NOMO-1 treated with dmso at 0.1 percent for 144 hours (cell line): ENCODE data around the gene CRISP3.
A peak's percentile ranks its signal among the peaks of the same experiment; 100 is the strongest.
"Not testable (repeated sequence)": the region's sequence is repeated elsewhere in the genome, so short reads cannot be mapped to it uniquely, and the experiment has no call there.

Experiments used
- DNase-seq: peaks from one replicate; lab custom pipeline; 2025; ENCODE audit not compliant: unreplicated experiment; lab: John Stamatoyannopoulos, UW

The CRISP3 gene

GRCh38 chr6:49744259-49744658 lies at the start of gene CRISP3:
Gene CRISP3 (minus strand): TSS chr6:49744388. CDS start chr6:49744367, 21 bp downstream.
- no peak for DNase-seq

GRCh38 chr6:49790341-49790740 lies 46.2 kb upstream of the CRISP3 start:
- DNase-seq: no peak

DNA sequence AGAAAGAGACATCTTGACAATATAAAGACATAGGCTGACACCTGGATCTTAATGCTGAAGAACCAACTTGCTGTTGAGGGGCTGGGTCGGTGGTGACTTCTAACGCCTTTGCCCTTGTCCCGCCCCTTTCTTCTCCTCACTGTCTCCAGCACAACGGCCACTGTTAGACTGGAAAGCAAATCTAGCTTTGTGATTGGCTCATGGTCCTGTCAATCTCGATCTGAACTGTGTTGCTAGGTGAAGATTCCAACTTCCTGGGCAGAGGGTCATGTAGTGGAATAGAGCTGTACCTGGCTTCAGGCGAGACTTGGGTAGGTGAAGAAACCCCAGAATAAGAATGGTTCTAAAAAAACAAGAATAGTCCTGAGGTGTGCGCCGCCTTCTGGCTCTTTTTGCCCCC lies 43.0 kb upstream of the CRISP3 start, which contains the start of gene PGK2:
TSS of gene PGK2 (minus strand) at position 110 of the 400 bp plus-strand sequence. CDS start at position 12, 98 bp downstream.
- no peak for DNase-seq

DNA sequence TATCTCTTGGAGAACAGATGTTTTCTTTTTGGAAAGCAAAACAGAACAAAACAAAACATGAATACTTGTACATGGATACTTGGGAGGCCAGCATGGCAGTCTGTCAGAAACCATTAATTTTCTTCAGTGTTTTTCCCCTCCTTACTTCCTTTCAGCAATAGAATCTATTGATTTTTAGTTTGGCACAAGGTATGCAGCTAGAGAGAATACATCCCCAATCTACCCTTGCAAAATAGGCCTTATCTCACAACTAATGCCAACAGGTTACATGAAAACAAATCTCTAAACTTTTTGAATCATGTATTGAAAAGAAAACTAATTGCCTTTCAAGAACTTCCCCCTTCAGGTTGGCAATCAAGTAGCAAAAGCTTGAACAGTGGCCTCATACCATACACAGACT lies 40.1 kb upstream of the CRISP3 start:
- no peak for DNase-seq

GRCh38 chr6:49782725-49783124 lies 38.5 kb upstream of the CRISP3 start:
- DNase-seq: no peak

GRCh38 chr6:49782293-49782692 lies 38.1 kb upstream of the CRISP3 start:
- DNase-seq: no peak

DNA sequence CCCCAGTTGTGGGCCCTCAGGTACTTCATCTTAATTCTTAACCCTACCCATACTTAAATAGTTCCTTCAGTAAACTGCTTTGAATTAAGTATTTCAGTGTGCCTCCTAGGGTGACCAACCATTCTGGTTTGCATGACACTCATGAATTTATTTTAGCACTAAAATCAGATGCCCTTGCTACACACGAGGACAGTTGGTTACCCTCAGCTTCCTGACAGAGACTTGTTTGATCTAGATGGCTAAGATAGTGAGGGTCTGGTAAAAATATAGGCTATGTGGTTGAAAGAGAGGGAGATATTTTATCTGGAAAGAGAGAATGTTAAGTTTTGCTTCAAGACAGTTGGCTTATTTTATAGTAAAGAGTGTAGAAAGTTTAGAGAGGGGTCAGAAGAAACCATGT lies 32.3 kb upstream of the CRISP3 start:
- no peak for DNase-seq

DNA sequence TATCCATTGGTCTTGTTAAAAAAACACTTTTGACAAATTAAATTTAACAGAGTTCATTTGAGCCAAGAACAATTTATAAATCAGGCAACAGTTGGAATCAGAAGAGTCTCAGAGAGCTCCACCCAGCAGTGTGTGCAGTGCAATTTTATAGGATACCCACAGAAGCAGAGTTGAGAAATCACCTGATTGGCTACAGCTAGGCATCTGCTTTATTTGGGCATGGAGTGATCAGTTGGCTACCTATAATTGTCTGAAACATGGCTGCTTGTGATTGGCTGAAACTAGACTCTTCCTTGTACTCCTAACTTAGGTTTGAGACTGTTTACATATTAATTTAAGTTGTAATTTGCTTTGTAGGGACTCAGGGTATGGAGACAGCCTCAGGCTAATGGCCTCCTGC lies 30.9 kb upstream of the CRISP3 start:
- DNase-seq: no peak

DNA sequence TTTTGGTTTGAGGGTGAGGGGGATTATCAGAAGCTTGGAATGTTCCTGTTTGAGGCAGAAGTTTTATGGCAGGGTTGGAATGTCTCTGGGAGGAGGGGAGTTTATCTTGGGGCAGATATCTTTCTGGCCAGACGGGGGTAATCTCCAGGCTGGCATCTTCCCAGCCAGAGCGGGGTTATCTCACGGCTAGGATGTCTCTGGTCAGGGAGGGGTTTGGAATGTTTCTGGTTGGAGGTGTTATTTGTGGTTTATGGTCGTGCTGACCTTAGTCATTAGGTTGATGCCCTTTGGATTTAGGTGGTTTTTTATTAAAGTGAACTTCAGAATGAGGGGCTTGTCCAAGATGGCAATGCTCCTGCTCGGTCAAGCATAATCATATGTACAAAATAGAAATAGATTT lies 28.1 kb upstream of the CRISP3 start:
- no peak for DNase-seq

- no peak for DNase-seq
Observed at GRCh38 chr6:49766762-49767161, 22.6 kb upstream of the CRISP3 start.

- DNase-seq: no peak
Observed at GRCh38 chr6:49764571-49765236, 20.5 kb upstream of the CRISP3 start.

GRCh38 chr6:49743429-49743828 lies 759 bp downstream of the CRISP3 start:
- DNase-seq: no peak

- DNase-seq: no peak
Observed at GRCh38 chr6:49739423-49739822, 4.8 kb downstream of the CRISP3 start.

DNA sequence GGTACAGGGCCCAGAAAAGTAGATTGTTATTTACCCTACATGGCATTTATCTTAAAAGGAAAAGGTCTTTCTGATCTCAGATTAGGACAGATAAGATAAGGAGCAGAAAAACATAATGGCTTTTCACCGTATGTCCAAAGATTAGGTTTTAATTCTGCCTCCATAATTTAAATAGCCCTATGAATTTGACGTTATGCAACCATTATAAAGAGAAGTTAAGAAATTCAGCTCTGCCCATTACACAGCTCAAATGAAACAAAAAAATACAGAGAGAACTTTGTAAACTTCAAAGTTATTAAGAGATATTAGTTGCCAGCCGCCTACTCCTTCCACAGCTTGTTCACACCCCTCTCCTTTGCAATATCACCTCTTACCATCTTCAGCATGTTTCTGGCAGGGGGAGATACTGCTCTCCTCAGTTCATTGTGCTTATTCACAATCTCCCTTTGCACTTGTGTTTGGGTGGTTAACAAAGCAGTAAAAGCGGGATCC lies 8.1 kb downstream of the CRISP3 start:
- no peak for DNase-seq

DNA sequence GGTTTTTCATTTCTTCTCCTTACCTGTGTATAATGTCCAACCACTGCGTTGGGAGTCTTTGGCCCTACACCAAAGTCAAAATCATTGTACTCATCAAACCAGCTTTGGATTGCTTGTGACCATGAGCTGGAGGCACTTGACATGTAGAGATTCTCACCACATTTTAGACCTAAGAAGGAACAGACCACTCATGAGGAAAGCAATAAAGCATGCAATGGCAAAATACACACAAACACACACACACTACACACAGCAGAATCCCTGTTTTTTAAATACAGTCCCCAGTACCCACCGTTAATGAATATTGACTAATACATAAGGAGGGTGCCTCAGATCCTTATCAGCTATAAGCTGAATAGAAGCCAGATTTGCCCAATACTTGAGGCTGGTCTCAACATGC lies 10.5 kb downstream of the CRISP3 start:
- no peak for DNase-seq

GRCh38 chr6:49732781-49733180 lies 11.4 kb downstream of the CRISP3 start:
- no peak for DNase-seq

DNA sequence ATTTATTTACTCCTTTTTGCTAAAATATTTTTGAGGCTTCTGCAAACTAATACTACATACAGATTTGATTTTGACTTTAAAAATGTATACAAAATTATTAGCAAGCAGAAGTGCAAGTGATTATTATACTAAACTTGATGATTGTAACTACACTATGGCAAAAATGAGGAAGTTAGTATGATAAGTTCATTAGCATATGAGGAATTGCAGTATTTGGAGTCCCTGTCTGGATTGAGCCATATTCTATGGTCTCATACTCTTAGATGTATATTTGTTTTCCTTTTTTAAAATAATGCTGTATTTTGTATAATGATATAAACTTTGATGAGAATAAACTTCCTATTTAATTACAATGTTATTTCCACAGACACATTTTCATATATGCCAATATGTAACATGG lies 13.9 kb downstream of the CRISP3 start:
- DNase-seq: peak; percentile 0

DNA sequence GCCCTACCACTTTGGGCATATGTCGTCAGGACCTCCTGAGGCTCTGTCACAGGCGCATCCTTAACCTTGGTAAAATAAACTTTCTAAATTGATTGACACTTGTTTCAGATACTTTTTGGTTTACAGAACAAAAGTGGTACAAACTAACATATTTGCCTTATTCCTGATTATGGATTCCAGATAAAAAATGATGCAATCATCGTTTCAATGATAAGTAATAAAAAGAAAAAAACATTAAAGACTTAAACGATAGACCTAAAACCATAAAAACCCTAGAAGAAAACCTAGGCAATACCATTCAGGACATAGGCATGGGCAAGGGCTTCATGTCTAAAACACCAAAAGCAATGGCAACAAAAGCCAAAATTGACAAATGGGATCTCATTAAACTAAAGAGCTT lies 20.3 kb downstream of the CRISP3 start:
- not testable (repeated sequence) for DNase-seq

DNA sequence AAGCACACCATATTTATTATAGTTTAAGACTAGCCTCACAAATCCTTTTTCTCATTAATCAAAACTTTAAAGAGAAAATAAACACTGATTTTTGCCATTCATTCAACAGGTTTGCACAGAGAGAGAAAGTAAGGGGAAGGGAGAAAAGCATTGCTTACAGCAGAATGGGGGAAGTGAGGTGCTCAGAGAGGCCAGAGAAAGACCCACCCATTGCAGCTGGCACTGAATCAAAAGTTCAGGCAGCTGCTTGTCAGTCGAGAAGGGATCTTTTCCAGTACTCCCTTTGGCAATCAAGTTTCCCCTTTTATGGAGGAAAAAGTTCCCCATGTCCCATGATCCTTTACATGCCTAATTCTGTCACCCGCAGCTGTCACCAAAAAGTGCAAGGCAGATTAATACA lies 22.9 kb downstream of the CRISP3 start:
- no peak for DNase-seq

DNA sequence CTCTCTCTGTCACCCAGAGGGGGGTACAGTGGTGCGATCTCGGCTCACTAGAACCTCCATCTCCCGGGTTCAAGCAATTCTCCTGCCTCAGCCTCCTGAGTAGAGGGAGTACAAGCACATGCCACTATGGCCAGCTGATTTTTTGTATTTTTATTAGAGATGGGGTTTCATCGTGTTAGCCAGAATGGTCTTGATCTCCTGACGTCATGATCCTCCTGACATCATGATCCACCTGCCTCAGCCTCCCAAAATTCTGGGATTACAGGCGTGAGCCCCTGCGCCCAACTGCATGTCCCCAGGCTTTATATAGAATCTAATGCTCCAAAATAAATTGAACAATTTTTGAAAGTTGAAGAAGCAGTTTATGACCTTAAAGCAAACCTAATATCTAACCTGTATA lies 23.8 kb downstream of the CRISP3 start:
- no peak for DNase-seq

- DNase-seq: no peak
Observed at GRCh38 chr6:49713346-49713745, 30.8 kb downstream of the CRISP3 start, which contains the start of gene CRISP2. Gene CRISP2 (minus strand): TSS chr6:49713543. CDS start chr6:49709196, 4,347 bp downstream.

- no peak for DNase-seq
Observed at GRCh38 chr6:49698478-49698877, 45.7 kb downstream of the CRISP3 start.

DNA sequence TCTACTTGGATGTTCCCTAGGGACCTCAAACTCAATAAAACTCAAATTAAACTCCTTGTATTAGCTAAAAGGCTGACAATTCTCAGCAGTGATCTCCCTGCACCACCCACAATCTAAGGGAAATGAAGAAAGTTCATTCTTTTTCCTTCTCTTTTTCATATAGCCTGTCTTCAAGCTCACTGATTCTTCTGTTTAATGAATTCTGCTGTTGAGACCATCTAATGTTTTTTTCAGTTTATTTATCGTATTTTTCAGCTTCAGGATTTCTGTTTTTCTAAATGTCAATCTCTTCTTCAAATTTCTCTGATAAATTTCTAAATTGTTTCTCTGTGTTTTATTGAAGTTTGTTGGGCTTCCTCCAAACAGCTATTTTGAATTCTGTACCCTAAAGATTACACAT lies 50.7 kb downstream of the CRISP3 start:
- no peak for DNase-seq
